Sciatic nerve (tissue), 2 donors: ENCODE measurements around the gene NDUFC1. TPM values are rescaled to one million over a fixed set of nuclear protein-coding genes. Genes with fewer than 3 reads are reported as not detected.

Experiments
- ATAC-seq: fragments of 200-7000 bp; cut with Tn5 transposase; one replicate; pipeline ENCODE4 v1.9.1; 2020; ENCODE audit warnings: mild to moderate bottlenecking, moderate library complexity
- DNase-seq: peaks from one replicate; pipeline ENCODE4 v3.0.0-alpha.2; 2020; ENCODE audit warnings: low spot score
- intact Hi-C: fragments of 100-400 bp; cut with DNase I; formaldehyde crosslinking; loops from one replicate; pipeline ENCODE4 v1.14.2; 2022
- total RNA-seq: library from RNA; stranded (reverse); fragmentation: NEBNext Ultra II Directional; extraction: Animal tissue kit (Norgen Biotek cat#: 25700); gene quantifications from one replicate; pipeline ENCODE4 v1.2.1, GENCODE V29; 2021
- donor health status: DM: no; HTN: no; CAD: no.
- donor health status: DM: no; HTN: no; CAD: no.

Gene NDUFC1
- total RNA-seq, 1 donor from 2014 or later = 36.5 TPM

- DNase-seq = no peak
- intact Hi-C loops = no loop called here
- peak; percentile 11 for ATAC-seq
Observed at GRCh38 chr4:139300431-139301112, 1.7 kb downstream of the NDUFC1 start.

DNA sequence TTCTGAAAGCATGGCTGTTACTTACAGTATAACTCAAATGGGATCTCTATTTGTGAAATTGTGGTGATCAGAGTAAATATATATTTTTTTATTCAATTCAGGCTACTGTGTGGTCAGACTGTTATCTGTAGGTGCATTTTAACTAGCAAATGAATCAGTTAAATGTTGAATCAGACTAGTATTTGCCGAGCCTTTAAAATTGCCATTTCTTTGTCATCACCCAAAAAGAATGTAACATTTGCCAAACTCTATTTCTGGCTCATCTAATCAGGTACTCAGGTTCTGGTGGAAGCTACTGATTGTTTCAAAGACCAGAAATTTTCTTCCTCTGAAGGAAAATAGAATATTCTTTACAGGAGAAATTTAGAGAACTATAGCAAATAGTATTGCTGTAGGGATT is 2.7 kb downstream of the NDUFC1 start:
- no peak for DNase-seq
- intact Hi-C loops = loop anchor here (10.0 kb wide), 2 partner anchors 215 to 275 kb away; no protein-coding TSS in a partner anchor
- ATAC-seq = no peak

GRCh38 chr4:139297001-139297410 is 5.3 kb downstream of the NDUFC1 start:
- intact Hi-C loops = loop anchor here (10.0 kb wide), 2 partner anchors 212 to 272 kb away; no protein-coding TSS in a partner anchor
- ATAC-seq (no peak), DNase-seq (no peak)

- intact Hi-C loops = loop anchor here (10.0 kb wide), 2 partner anchors 211 to 271 kb away; no protein-coding TSS in a partner anchor
- no peak for ATAC-seq
Observed at GRCh38 chr4:139295942-139296299, 6.4 kb downstream of the NDUFC1 start.

GRCh38 chr4:139295206-139295941 is 6.9 kb downstream of the NDUFC1 start:
- DNase-seq = peak; percentile 100
- peak; percentile 98 for ATAC-seq
- intact Hi-C loops = loop anchor here (10.0 kb wide), 2 partner anchors 211 to 271 kb away; no protein-coding TSS in a partner anchor

More at GRCh38 chr4:139295942-139296299, 6.4 kb downstream of the NDUFC1 start:
- DNase-seq = no peak

- intact Hi-C loops = no loop called here
- ATAC-seq = no peak
- no peak for DNase-seq
Observed at GRCh38 chr4:139286186-139286698, 16.0 kb downstream of the NDUFC1 start.

GRCh38 chr4:139282721-139283075 is 19.6 kb downstream of the NDUFC1 start:
- ATAC-seq (no peak), DNase-seq (no peak)
- intact Hi-C loops = no loop called here

- intact Hi-C loops = no loop called here
- ATAC-seq (peak; percentile 23), DNase-seq (no peak)
Observed at GRCh38 chr4:139282065-139282720, 20.1 kb downstream of the NDUFC1 start.

DNA sequence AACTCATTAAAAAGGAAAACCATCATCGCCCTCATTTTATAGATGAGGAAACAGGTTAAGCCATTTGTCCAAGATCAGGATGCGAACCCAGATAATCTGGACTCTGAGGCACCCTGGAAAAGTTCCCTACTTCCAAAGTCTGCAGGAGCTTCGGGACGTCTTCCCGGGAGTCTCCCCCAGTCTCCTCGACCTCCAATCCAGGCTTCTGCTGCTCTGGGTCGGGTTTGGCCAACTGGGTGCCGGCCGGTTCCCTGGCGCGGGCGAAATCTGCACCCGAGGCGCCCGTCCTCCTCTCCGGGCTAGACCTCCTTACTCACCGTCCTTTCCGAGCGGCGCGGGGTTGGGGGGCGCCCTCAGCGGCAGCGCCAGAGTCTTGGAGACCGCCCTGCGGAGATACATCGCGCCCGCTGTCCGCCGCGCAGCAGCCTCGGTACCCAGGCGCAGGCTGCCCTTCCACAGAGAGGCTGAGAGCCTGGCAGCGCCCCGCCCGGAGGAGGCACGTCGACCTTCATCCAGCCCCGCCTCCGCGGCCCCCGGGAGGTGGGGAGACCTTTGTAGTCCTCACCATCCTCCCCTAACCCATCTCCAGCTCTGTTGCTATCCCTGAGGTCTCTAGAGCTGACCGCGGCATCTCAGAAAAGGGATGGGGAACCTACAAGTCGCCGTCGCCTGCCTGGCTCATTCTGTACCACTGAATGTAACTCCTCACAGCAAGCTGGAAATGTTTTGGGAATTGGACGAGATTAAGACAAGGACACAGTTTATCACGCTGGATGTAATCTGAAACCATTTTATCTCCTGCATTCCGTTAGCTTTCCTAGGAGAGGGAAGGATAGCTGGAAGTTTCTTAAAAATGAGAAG is 22.3 kb downstream of the NDUFC1 start, which contains the start of gene MGARP:
Gene MGARP, minus strand, starts transcription at position 466 of the 861 bp plus-strand sequence. Its CDS starts 67 bp downstream, at position 399.
- DNase-seq = no peak
- intact Hi-C loops = no loop called here
- peak; percentile 76 for ATAC-seq

- intact Hi-C loops = no loop called here
- DNase-seq (no peak), ATAC-seq (peak; percentile 69)
Observed at GRCh38 chr4:139278912-139279759, 23.1 kb downstream of the NDUFC1 start.

- no peak for DNase-seq
- no peak for ATAC-seq
- intact Hi-C loops = no loop called here
Observed at GRCh38 chr4:139278485-139278884, 23.8 kb downstream of the NDUFC1 start.

GRCh38 chr4:139275281-139275735 is 27.0 kb downstream of the NDUFC1 start:
- DNase-seq (no peak), ATAC-seq (no peak)
- intact Hi-C loops = no loop called here

- intact Hi-C loops = no loop called here
- ATAC-seq (no peak), DNase-seq (no peak)
Observed at GRCh38 chr4:139274790-139275189, 27.5 kb downstream of the NDUFC1 start.

DNA sequence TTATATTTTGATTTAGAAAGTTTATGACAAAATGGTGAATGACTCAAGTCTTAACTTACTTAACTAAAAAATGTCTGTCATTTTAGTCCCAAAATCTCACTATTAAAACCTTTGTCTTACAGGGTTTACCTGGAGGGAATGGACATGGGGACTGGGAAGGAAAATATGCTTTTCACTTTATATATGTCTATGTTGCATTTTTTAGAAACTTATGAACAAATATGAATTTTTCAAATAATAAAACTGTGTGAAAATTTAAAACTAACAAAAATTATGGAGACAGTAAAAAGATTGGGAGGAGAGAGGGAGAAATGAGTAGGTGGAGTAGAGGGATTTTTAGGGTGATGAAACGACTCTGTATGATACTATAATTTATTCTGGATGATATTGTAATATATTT is 28.4 kb downstream of the NDUFC1 start:
- ATAC-seq (no peak), DNase-seq (no peak)
- intact Hi-C loops = no loop called here

GRCh38 chr4:139267301-139267700 is 35.0 kb downstream of the NDUFC1 start:
- no peak for ATAC-seq
- DNase-seq = no peak
- intact Hi-C loops = no loop called here

- DNase-seq (peak; percentile 85), ATAC-seq (peak; percentile 97)
Observed at GRCh38 chr4:139266583-139267257, 35.6 kb downstream of the NDUFC1 start.

GRCh38 chr4:139266208-139266582 is 36.1 kb downstream of the NDUFC1 start:
- DNase-seq (no peak), ATAC-seq (peak; percentile 20)
- intact Hi-C loops = no loop called here

More at GRCh38 chr4:139266583-139267257, 35.6 kb downstream of the NDUFC1 start:
- intact Hi-C loops = no loop called here
